HG03097 (cell line): ENCODE measurements around the gene ISG20.
A peak's percentile ranks its signal among the peaks of the same experiment; 100 is the strongest.
"Not testable (repeated sequence)": the region's sequence is repeated elsewhere in the genome, so short reads cannot be mapped to it uniquely, and the experiment has no call there.

ENCODE experiments used
- ATAC-seq: cut with Tn5 transposase; IDR thresholded peaks from one replicate; pipeline ENCODE4 v1.9.1; 2021; ENCODE audit not compliant: unreplicated experiment, low FRiP score

The ISG20 gene

DNA sequence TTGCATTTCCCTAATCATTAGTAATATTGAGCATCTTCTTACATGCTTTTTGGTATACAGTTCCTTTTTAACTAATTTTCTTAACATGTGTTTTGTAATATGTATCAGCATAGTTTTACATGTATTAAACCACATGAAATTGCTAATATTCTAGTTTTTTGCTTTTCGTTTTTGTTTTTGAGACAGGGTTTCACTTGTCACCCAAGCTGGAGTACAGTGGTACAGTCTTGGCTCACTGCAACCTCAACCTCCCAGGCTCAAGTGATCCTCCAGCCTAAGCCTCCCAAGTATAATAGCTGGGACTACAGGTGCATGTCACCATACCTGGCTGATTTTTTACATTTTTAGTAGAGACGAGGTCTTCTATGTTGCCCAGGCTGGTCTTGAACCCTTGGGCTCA, 4.4 kb upstream of the ISG20 start:
- no peak for ATAC-seq

GRCh38 chr15:88635318-88635717, 3.5 kb upstream of the ISG20 start:
- ATAC-seq, result peak; percentile 38

DNA sequence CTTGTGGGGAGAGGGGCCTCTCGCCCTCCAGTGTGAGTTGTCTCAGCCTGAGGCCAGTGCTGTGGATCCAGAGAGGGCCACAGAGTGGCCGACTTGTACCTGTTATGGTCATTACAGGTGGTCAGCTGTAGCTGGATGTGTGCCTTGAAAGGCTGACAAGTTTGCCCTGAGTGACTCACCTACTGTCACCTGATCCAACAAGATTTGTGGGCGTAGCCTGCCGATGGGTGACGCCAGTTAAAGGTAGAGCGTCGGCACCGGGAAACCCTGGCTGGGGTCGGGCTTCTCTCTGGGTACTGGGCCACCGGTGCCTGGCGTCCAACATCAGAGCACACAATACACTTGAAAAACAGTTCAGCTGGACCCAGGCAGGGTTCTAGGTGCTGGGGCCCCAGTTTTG, 2.8 kb upstream of the ISG20 start:
- ATAC-seq, result no peak

DNA sequence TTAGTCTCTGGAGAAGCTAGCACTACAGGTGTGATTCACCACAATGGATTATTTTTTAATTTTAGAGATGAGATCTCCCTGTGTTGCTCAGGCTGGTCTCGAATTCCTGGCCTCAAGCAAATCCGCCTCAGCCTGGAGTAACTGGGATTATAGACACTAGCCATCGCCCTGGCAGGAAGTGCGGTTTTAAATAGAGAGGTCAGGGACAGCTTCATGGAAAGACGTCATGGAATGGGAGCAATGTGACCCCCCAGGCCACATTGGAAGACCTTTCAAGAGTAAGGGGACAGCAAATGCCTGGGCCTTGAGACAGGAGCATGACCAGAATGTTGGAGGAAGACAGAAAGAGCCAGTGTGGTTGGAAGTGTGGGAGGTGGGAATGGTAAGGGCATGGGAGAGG, 2.2 kb upstream of the ISG20 start:
- no peak for ATAC-seq

GRCh38 chr15:88637436-88637835, 1.4 kb upstream of the ISG20 start:
- no peak for ATAC-seq

DNA sequence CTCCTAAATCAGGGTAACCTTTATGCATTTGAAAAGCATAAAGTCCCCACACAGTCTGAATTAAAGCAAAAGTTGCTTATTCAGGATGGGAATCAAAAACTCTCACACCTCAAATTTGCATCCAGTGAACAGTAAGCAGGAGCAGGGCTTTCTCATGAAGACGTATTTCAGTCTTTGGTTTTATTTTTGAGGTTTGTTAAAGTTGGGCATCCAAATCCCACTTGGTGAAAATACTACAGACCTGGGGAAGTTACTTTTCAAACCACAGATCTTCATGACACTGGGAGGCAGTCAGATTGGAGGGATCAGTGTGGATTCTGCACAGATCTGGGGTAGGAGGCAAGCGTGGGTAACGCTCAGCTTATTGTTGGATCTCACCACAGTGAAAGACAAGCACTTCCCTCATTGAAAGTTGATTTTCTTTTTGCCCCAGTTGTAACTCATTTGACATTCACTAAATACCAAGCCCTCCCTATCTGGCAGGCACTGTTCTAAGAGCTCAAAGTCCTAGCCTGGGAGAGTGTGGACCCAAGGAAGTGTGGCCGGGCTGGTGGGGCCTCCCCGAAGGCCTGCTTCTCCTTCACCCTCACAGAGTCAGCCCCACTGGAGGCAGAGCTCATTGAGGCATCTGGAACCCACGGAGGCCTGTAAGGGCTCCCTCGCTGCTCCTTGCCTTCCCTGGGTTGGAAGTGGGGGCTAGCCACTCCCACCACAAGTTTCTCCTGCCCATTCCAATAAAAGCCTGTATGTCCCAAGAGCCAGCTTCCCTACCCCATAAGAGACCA, 783 bp upstream of the ISG20 start:
- ATAC-seq, result no peak

- no peak for ATAC-seq
These were observed 3.2 kb downstream of the ISG20 start for GRCh38 chr15:88641959-88642452.

GRCh38 chr15:88642514-88642913, 3.7 kb downstream of the ISG20 start:
- ATAC-seq, result not testable (repeated sequence)

- no peak for ATAC-seq
These were observed 5.9 kb downstream of the ISG20 start for GRCh38 chr15:88644741-88645140.

GRCh38 chr15:88645171-88646087, 6.6 kb downstream of the ISG20 start:
- no peak for ATAC-seq

DNA sequence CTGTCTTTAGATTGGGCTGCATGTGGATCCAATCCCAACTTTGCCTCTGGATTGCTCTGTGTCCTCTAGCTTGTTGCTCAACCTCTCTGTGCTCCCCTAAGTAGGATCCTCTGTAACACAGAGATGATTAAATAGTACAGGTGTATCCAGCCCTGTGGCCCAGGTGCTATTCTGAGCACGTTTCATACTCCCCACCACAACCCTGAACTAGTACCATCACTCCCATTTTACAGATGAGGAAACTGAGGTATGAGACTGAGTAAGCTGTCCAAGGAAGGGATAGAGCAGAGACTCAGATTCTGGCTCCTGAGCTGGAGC, 7.2 kb downstream of the ISG20 start:
- no peak for ATAC-seq

DNA sequence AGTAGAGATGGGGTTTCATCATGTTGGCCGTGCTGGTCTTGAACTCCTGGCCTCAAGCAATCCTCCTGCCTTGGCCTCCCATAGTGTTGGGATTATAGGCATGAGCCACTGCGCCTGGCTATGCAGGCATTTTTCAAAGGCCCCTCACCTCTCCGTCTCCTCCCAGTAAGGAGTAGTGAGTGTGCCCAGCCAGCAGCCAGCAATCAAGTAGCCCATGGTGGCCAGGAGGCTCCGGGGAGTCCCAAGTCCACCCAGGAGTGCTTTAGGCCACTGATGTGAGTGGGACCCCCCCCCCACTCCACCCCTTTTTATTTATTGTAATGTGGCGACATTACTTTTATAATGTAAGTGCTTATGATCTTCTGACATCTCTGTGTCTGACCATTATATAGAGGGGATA, 8.1 kb downstream of the ISG20 start:
- ATAC-seq, result no peak

DNA sequence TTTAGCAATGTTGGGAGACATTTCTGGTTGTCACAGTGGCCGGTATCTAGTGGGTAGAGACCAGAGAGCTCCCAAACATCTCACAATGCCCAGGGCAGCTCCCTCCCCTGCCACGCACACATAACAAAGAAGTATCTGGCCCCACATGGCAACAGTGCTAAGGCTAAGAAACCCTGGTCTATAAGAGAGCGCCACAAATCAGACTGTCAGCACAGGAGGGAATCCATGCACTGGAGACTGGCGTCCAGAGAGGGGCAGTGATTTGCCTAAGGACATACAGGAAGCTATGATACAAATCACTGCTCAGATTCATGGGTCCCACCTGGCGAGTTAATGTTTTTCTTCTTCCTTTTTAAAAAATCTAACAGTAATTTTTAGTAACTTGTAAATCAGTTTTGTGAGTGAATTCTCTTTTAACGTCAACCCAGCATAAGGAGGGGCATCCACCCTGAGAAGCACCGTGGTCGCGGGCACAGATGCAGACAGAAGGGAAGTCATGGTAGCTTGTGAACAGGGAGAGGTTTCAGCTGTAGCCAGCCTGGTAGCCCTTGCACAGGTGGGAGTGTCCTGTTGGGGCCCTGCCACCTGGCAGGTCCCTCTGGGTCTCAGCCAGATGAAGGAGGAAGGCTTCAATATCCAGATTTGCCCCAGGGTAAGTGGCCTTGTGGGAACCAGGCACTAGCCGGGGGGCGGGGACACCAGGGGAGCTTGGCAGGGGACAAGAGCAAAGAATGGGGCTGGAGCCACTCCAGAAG, 8.7 kb downstream of the ISG20 start:
- no peak for ATAC-seq

DNA sequence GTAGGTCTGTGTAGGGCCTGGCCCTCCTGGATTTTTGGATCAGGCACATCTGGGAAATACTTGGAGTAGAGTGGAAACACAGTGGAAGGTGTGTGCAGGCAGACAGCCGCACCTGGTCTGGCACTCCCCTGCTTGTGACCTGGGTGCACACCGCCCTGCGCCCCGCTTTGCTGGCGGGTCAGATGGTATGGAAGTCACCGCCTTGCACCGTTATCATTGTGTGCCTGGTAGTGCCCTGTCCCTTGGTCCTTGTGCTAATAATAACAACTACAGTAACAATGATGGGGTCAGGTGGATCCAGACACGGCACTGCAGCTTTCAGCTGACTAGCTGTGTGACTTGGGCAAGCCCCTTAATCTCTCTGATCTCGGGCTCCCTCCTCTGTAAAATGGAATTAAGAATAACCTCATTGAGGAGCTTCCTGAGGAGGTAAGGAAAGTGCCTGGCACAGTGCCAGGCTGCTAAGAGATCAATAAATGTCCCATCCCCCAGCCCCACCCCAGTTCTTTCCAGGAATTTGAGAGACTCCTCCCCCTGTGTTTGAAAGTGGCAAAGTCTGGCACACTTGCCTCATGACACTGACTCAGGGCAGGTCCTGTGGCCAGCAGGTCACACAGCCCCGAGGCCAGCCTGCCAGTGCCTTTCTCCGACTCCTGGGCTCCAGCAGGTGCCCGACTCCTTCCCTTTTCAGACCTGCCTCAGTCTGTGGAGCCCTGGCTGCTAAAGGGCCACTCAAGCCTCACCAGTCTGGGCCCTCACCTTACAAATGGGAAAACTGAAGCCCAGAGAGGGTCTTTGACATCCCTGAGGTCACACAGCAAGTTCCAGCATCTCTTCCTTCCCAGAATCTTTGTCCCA, 9.8 kb downstream of the ISG20 start:
- ATAC-seq, result no peak

- ATAC-seq, result no peak
These were observed 10.5 kb downstream of the ISG20 start for GRCh38 chr15:88649286-88649733.

- ATAC-seq, result no peak
These were observed 11.1 kb downstream of the ISG20 start for GRCh38 chr15:88649753-88650551.

GRCh38 chr15:88650556-88650955, 11.7 kb downstream of the ISG20 start:
- no peak for ATAC-seq

DNA sequence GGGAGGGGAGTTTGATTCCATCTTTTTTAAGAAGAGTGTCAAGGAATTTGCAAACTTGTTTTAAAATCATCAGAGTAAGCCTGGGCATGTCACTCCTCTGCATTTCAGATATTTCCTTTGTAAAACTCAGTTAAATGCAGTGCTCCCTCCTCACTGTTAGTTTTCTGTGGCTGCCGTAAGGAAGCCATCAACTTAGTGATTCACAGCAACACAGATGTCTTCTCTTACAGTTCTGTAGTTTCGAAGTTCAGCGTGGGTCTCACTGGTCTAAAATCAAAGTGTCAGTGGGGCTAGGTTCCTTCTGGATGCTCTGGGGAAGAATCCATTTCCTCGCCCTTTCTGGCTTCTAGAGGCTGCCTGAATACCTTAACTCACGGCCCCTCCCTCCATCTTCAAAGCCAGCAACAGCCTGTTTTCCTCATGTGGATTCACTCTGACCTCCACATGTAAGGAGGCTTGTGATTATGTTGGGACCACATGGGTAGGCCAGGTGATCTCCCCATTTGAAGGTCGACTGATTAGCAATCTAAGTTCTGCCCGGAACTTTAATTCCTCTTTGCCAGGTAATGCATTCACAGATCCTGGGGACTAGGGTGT, 12.4 kb downstream of the ISG20 start:
- no peak for ATAC-seq

DNA sequence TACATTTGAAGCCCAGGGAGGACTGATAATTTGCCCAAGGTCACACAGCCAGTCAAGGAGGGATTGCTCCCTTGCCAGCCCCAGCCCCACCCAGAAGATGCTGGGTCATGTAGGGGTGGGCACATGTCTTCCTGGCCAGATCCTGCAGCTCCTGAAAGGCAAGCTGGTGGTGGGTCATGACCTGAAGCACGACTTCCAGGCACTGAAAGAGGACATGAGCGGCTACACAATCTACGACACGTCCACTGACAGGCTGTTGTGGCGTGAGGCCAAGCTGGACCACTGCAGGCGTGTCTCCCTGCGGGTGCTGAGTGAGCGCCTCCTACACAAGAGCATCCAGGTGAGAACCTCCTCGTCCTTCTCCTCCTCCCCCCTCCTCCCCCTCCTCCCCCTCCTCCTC, 13.2 kb downstream of the ISG20 start:
- ATAC-seq, result no peak
